Suprapubic skin (tissue), 3 donors: ENCODE measurements around the gene ASIC2.

Source experiments
- POLR2A ChIP-seq, 2 donors: fragments of 450-650 bp; IDR thresholded peaks; one replicate each; pipeline ENCODE4 v1.6.1; 2017; ENCODE audit warnings: antibody characterized with exemption in 2 of 2, mild to moderate bottlenecking in 2 of 2, moderate library complexity in 2 of 2
- TF ChIP-seq, protein P1 (sequence below), 2 donors: fragments of 200-600 bp in 1 of 2; fragments of 450-650 bp in 1 of 2; sonication (generic) in 1 of 2; IDR thresholded peaks; one replicate each; pipeline ENCODE4 v1.5.1; 2016 to 2019; ENCODE audit warnings: antibody characterized with exemption in 2 of 2, mild to moderate bottlenecking in 1 of 2, moderate library complexity in 1 of 2

- TF ChIP-seq, protein P1, sequence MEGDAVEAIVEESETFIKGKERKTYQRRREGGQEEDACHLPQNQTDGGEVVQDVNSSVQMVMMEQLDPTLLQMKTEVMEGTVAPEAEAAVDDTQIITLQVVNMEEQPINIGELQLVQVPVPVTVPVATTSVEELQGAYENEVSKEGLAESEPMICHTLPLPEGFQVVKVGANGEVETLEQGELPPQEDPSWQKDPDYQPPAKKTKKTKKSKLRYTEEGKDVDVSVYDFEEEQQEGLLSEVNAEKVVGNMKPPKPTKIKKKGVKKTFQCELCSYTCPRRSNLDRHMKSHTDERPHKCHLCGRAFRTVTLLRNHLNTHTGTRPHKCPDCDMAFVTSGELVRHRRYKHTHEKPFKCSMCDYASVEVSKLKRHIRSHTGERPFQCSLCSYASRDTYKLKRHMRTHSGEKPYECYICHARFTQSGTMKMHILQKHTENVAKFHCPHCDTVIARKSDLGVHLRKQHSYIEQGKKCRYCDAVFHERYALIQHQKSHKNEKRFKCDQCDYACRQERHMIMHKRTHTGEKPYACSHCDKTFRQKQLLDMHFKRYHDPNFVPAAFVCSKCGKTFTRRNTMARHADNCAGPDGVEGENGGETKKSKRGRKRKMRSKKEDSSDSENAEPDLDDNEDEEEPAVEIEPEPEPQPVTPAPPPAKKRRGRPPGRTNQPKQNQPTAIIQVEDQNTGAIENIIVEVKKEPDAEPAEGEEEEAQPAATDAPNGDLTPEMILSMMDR (IDR thresholded peaks at IDR 0.05) = no peak
- no peak for TF ChIP-seq POLR2A (IDR thresholded peaks at IDR 0.05)
These were observed 299.1 kb downstream of the ASIC2 start for GRCh38 chr17:32993977-32994376.
